Esophagus squamous epithelium (tissue), 4 donors: ENCODE data around the gene STON2.

Source experiments
- CTCF ChIP-seq, 6 experiments: fragments of 450-650 bp in 4 of 6; fragments of 200-600 bp in 2 of 6; sonication (generic) in 2 of 6; IDR thresholded peaks; one replicate each; pipeline ENCODE4 v1.5.1; 2016 to 2019; ENCODE audit warnings: antibody characterized with exemption in 6 of 6, mild to moderate bottlenecking in 4 of 6, moderate library complexity in 4 of 6
- POLR2A ChIP-seq, 4 donors: fragments of 450-650 bp; IDR thresholded peaks; one replicate each; pipeline ENCODE4 v1.6.1; 2017; ENCODE audit warnings: antibody characterized with exemption in 4 of 4, mild to moderate bottlenecking in 4 of 4, moderate library complexity in 3 of 4

- TF ChIP-seq POLR2A (IDR thresholded peaks at IDR 0.05) (no peak), CTCF (IDR thresholded peaks at IDR 0.05) (no peak)
Measured at GRCh38 chr14:81385419-81385818, 14.7 kb downstream of the STON2 start.
